ENCODE results near the gene RND2. TPM values are rescaled to one million over a fixed set of nuclear protein-coding genes. Genes with fewer than 3 reads are reported as not detected.
"Not testable (repeated sequence)": the region's sequence is repeated elsewhere in the genome, so short reads cannot be mapped to it uniquely, and the experiment has no call there.

The RND2 gene
- total and polyA plus RNA-seq, 8 donors, result 0.73 to 2.0 (median 1.7) TPM

DNA sequence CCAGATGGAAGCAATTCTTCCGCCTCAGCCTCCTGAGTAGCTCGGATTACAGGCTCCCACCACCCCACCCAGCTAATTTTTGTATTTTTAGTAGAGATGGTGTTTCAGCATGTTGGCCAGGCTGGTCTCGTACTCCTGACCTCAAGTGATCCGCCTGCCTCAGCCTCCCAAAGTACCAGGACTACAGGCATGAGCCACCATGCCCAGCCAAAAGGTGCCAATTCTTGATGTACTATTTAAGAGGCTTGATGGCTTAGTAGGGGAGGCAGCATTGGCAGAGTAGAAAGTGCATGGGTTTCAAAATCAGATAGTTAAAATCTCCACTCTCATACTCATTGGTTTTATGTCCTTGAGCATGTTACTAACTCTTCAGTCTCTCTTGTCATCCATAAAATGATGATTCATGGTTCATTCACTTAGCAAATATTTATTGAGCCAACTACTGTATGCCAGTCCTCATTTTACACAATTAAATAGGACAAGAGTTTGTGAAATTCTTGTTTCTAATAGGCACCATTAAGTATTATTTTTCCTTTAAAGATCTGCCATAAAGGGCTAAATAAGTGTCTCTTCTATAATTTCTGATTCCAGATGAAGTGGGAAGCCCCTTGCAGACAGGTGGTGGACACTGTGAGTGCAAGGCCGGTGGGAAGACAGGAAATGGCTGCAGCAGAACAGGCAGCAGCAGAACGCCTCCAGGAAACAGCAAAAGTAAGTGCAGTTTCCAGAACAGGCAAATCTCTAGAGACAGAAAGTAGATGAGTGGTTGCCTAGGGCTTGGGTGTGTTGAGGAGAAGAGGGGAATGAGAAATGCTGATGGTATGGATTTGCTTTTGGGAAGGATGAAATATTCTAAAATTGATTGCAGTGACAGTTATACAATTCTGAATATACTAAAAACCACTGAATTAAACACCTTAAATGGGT lies 35.0 kb upstream of the RND2 start:
- intact Hi-C loops (cut with DNase I), result no loop called here
- no peak overlapping the region for H3K27ac ChIP-seq
- peak; percentile 27 for ATAC-seq
- peaks cover 0 to 96% of the 10 kb centered on the region in 2 donors for H3K36me3 ChIP-seq
- TF ChIP-seq CTCF (IDR thresholded peaks at IDR 0.05), result no peak
- no peaks in the 10 kb centered on the region for H3K27me3 ChIP-seq
- H3K4me3 ChIP-seq, result no peak overlapping the region
- H3K4me1 ChIP-seq, result peaks cover 0 to 16% of the 10 kb centered on the region in 2 donors
- no peak for DNase-seq
- no peaks in the 10 kb centered on the region for H3K9me3 ChIP-seq

- H3K36me3 ChIP-seq, result peaks cover 0 to 84% of the 10 kb centered on the region in 2 donors
- no peak for TF ChIP-seq CTCF (IDR thresholded peaks at IDR 0.05)
- no peaks in the 10 kb centered on the region for H3K9me3 ChIP-seq
- no peaks in the 10 kb centered on the region for H3K27me3 ChIP-seq
- H3K4me1 ChIP-seq, result peaks cover 0 to 2% of the 10 kb centered on the region in 2 donors
- DNase-seq, result no peak
- intact Hi-C loops (cut with DNase I), result no loop called here
- ATAC-seq, result no peak
- no peak overlapping the region for H3K4me3 ChIP-seq
- no peak overlapping the region for H3K27ac ChIP-seq
Observed at GRCh38 chr17:42991471-42991870, 33.6 kb upstream of the RND2 start.

DNA sequence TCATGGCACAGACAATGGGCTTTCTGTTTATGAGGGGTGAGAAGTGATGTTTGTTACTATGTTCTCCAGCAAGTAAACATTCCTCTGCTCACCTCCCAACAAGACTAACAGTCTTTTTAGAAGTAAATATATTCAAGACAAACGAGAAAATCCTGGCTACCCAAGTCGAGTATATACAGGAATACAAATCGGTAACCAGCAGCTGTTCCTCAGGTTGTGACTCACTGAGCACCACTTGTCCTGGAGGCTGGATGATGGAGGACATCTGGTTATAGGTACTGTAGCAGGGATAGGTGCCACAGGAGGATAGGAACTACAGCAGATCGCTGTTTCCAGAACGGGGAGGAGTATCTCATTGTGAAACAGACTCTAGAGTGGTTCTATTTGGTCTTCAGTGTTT lies 32.2 kb upstream of the RND2 start:
- no peak overlapping the region for H3K27ac ChIP-seq
- H3K27me3 ChIP-seq, result no peaks in the 10 kb centered on the region
- ATAC-seq, result no peak
- DNase-seq, result no peak
- H3K9me3 ChIP-seq, result no peaks in the 10 kb centered on the region
- no peak for TF ChIP-seq CTCF (IDR thresholded peaks at IDR 0.05)
- intact Hi-C loops (cut with DNase I), result no loop called here
- no peak overlapping the region for H3K4me3 ChIP-seq
- peaks cover 0 to 70% of the 10 kb centered on the region in 2 donors for H3K36me3 ChIP-seq
- H3K4me1 ChIP-seq, result peaks cover 0 to 9% of the 10 kb centered on the region in 2 donors

DNA sequence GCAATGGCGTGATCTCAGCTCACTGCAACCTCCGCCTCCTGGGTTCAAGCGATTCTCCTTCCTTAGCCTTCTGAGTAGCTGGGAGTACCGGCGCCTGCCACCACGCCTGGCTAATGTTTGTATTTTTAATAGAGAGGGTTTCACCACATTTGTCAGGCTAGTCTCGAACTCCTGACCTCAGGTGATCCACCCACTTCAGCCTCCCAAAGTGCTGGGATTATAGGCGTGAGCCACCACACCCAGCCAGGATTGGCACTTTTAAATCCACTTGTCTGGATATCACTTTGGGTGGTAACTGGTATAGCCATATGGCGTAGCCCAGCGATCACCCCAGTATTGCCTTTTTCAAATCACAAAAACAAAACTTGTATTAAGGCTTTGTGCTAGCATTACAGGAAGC lies 31.1 kb upstream of the RND2 start:
- H3K36me3 ChIP-seq, result peaks cover 0 to 60% of the 10 kb centered on the region in 2 donors
- DNase-seq; H3K9me3 ChIP-seq; H3K4me1 ChIP-seq; H3K27me3 ChIP-seq; H3K27ac ChIP-seq; H3K4me3 ChIP-seq; intact Hi-C loops (cut with DNase I); ATAC-seq: not testable (repeated sequence)

- ATAC-seq (peak; percentile 2), DNase-seq (no peak)
- Histone ChIP-seq H3K27ac (peak overlapping the region; percentile 71 to 92), H3K4me1 (peaks cover 10 to 46% of the 10 kb centered on the region in 2 donors), H3K27me3 (no peaks in the 10 kb centered on the region), H3K4me3 (peak overlapping the region in 1 of 2 donors; percentile 69), H3K36me3 (peaks cover 5 to 55% of the 10 kb centered on the region in 2 donors), H3K9me3 (no peaks in the 10 kb centered on the region)
- intact Hi-C loops (cut with DNase I), result no loop called here
- no peak for TF ChIP-seq CTCF (IDR thresholded peaks at IDR 0.05)
Observed at GRCh38 chr17:42997390-42997983, 27.5 kb upstream of the RND2 start.
